Measurements from ENCODE around the gene SFI1. TPM values are rescaled to one million over a fixed set of nuclear protein-coding genes. Genes with fewer than 3 reads are reported as not detected.

Gene SFI1
- total and polyA plus RNA-seq, 2 of the 8 experiments (the other 6 are each of a cell fraction or from before 2014, with no cell fraction given), result 10.4 to 30.1 TPM

- WGBS, 2 experiments (ENCODE audit: extremely low coverage in 1 of 2, insufficient coverage in 1 of 2, insufficient read length in 1 of 2, insufficient replicate concordance in 2 of 2, low coverage in 1 of 2, low lambda C conversion rate in 2 of 2, missing lambda C conversion rate in 1 of 2), result 87% methylated on average over 8 of the region's 8 CpGs; no CpG with 5 or more reads in 1 of the 2 experiments
- Histone ChIP-seq H2BK12ac (ENCODE audit: low read depth, low read length) (no peak overlapping the region), H3K4me3 (ENCODE audit: extremely low read depth in 1 of 4, insufficient read depth in 2 of 4, low read depth in 3 of 4, low read length in 4 of 4) (no peak overlapping the region), H3K9ac (replicated peaks in 1 of 4; ENCODE audit: extremely low read depth in 1 of 4, low read depth in 3 of 4, low read length in 3 of 4) (no peak overlapping the region), H3K23me2 (ENCODE audit: low read depth, low read length) (no peaks in the 10 kb centered on the region), H2AFZ (ENCODE audit: low read length) (no peak overlapping the region), H3K27ac (ENCODE audit: low read depth, low read length) (no peak overlapping the region), H3K27me3 (replicated peaks in 1 of 4; ENCODE audit: control insufficient read depth in 3 of 4, extremely low read depth in 1 of 4, insufficient read depth in 3 of 4, low read length in 3 of 4) (no peaks in the 10 kb centered on the region), H3K23ac (ENCODE audit: insufficient read length) (no peak overlapping the region), H2BK120ac (replicated peaks; ENCODE audit: low read depth, low read length) (no peak overlapping the region), H3K4me1 (replicated peaks in 1 of 4; ENCODE audit: control insufficient read depth in 3 of 4, insufficient read depth in 4 of 4, low read length in 3 of 4) (no peaks in the 10 kb centered on the region), H3K18ac (ENCODE audit: extremely low read depth, low read length) (no peak overlapping the region), H3K14ac (ENCODE audit: insufficient read length) (no peak overlapping the region), H3K36me3 (ENCODE audit: control insufficient read depth in 2 of 4, insufficient read depth in 4 of 4, low read length in 3 of 4) (no peaks in the 10 kb centered on the region), H2AK5ac (ENCODE audit: low read depth, low read length) (no peak overlapping the region), H2BK5ac (ENCODE audit: low read depth, low read length) (no peak overlapping the region), H4K20me1 (replicated peaks in 1 of 2; ENCODE audit: control insufficient read depth in 1 of 2, insufficient read depth in 2 of 2, low read length in 2 of 2) (no peaks in the 10 kb centered on the region), H4K8ac (ENCODE audit: extremely low read depth, insufficient read depth, low read length) (no peak overlapping the region), H3K4me2 (ENCODE audit: insufficient read depth in 1 of 2, low read depth in 2 of 2, low read length in 2 of 2) (no peak overlapping the region), H3K9me3 (ENCODE audit: insufficient read depth in 2 of 2, low read depth in 1 of 2, low read length in 1 of 2) (no peaks in the 10 kb centered on the region), H3K79me2 (ENCODE audit: control insufficient read depth in 1 of 2, insufficient read depth in 2 of 2, low read length in 2 of 2) (no peaks in the 10 kb centered on the region), H3K4ac (replicated peaks; ENCODE audit: insufficient read length, low read depth, low read length) (no peak overlapping the region), H3K79me1 (ENCODE audit: low read depth, low read length) (no peaks in the 10 kb centered on the region), H4K5ac (ENCODE audit: insufficient read length, low read depth, low read length) (no peak overlapping the region), H3K56ac (replicated peaks; ENCODE audit: insufficient read length, low read depth, low read length) (no peak overlapping the region), H4K91ac (replicated peaks; ENCODE audit: insufficient read length, low read length) (no peak overlapping the region), H2BK20ac (ENCODE audit: low read length) (no peak overlapping the region), H2BK15ac (ENCODE audit: low read length) (no peak overlapping the region)
- DNase-seq (ENCODE audit: low read depth in 1 of 2, low spot score in 2 of 2) (no peak), FAIRE-seq (no peak)
- CTCF ChIA-PET (ENCODE audit: partially characterized antibody), result interaction anchor here (0.6 to 2.3 kb wide), 5 partner anchors 10 to 33 kb away, joined by 3 to 8 read pairs (median 4); no protein-coding TSS in a partner anchor
- POLR2A ChIA-PET (ENCODE audit: partially characterized antibody), result interaction anchor here (0.7 to 1.1 kb wide), 2 partner anchors 9 to 26 kb away, joined by 3 read pairs; no protein-coding TSS in a partner anchor
- no peak for TF ChIP-seq KDM4A (IDR thresholded peaks at IDR 0.05; ENCODE audit: low read depth, low read length, severe bottlenecking)
- TF ChIP-seq RFX5 (IDR thresholded peaks at IDR 0.05; ENCODE audit: borderline replicate concordance, low read depth, low read length), result no peak
- no peak for TF ChIP-seq SIRT6 (IDR thresholded peaks at IDR 0.05; ENCODE audit: low read length)
- TF ChIP-seq, protein P1, sequence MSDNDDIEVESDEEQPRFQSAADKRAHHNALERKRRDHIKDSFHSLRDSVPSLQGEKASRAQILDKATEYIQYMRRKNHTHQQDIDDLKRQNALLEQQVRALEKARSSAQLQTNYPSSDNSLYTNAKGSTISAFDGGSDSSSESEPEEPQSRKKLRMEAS (IDR thresholded peaks at IDR 0.05), result no peak
- TF ChIP-seq CHD1 (IDR thresholded peaks at IDR 0.05; ENCODE audit: low read depth, low read length), result no peak
- TF ChIP-seq CBX5 (IDR thresholded peaks at IDR 0.05; ENCODE audit: low read depth, low read length), result no peak
- no peak for TF ChIP-seq RXRA (IDR thresholded peaks at IDR 0.05; ENCODE audit: insufficient read depth, low read depth, low read length)
- no peak for TF ChIP-seq ZNF274 (IDR thresholded peaks at IDR 0.05; ENCODE audit: borderline replicate concordance, extremely low read depth, low read length)
- no peak for TF ChIP-seq JUN (IDR thresholded peaks at IDR 0.05; ENCODE audit: low read depth, low read length)
- TF ChIP-seq EZH2 (IDR thresholded peaks at IDR 0.05; ENCODE audit: low read depth, low read length, severe bottlenecking), result no peak
Measured at GRCh38 chr22:31537019-31537535, 40.7 kb downstream of the SFI1 start.
